NCI-H1694 (cell line): ENCODE measurements around the gene PCP4L1.
"Not testable (repeated sequence)": the region's sequence is repeated elsewhere in the genome, so short reads cannot be mapped to it uniquely, and the experiment has no call there.

ENCODE experiments used
- DNase-seq: peaks from one replicate; lab custom pipeline; 2025; lab: John Stamatoyannopoulos, UW

PCP4L1 gene

DNA sequence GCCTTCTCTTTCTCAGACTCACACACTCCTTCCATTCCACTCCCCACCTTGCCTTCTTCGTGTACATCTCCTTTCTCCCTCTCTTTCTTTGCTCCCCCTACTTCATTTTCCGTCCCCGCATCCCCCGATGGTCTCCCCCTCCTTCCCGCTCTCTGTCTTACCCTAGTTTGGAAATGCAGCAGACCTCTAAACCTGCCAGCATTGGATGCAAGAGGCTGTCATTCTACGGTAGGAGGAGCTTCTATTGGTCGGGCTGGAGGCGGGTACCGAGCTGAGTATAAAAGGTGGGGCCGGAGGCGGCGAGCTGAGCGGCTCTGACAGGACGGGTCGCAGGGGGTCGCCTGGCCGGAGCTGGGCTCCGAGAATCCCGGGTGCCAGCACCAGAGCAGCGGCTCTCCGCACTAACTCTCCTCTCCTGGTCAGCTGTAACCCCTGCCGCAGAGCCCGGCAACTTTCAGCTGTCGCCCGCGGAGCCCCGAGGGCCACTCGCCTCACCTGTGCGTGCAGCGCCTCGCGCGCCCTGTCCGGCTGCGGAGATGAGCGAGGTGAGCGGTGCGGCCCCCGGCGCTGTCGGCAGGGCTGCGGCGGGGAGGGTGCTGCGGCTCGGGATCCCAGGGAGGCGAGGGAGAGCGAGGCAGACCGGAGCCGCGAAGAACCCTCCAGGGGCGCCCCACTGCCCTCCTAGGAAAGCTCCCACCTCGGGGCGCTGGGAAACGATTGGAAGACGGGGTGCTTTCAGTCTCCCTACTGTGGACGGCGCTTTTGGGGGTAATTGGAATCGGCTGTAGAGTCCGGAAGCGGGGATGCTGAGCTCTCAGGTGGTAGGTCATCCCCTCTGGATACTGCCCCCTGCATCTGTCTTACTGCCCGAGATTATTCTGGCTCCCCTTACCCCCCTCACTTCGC is at the start of gene PCP4L1:
TSS of gene PCP4L1 (plus strand) at position 307 of the 906 bp plus-strand sequence. CDS start at position 537, 230 bp downstream.
- DNase-seq, result peak; percentile 52

DNA sequence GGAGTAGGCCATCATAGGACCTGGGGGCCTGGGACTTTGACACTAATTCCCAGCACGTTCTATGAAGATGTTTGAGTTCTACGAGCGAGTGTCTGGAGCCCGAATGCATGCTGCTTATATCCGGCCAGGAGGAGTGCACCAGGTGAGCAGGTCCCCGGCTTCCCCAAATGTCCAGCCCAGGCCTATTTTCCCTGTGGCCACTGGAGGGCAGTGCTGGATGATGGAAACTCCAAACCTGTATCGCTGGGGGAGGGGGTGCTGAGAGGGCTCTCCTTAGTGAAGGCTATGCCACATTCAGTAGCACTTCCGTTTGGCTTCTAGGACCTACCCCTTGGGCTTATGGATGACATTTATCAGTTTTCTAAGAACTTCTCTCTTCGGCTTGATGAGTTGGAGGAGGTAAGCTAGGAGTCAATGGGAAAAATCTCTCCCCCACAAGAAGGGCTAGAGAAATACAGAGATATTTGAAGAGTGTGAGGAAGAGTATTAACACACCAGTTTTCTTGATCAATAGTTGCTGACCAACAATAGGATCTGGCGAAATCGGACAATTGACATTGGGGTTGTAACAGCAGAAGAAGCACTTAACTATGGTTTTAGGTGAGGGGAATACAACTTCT is 48.6 kb upstream of the PCP4L1 start:
- DNase-seq, result peak; percentile 62

DNA sequence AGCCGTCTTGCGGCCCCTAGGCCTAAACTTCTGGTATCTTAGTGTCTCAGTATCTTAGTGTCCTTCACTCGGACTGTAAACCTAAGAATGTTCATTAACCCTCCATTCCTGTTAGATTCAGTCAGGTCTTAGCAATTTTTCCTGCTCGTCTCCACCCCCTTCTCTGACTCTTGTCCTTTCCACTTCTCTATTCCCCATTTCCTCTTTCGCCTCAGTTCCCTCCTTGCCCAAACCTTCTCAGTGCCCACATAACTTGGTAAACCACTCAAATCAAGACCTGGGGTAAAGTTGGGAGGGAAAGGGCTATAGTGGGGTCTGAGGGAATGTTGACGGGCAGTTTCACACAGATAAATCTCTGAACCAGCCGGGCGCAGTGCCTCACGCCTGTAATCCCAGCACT is 44.2 kb upstream of the PCP4L1 start:
- no peak for DNase-seq

DNA sequence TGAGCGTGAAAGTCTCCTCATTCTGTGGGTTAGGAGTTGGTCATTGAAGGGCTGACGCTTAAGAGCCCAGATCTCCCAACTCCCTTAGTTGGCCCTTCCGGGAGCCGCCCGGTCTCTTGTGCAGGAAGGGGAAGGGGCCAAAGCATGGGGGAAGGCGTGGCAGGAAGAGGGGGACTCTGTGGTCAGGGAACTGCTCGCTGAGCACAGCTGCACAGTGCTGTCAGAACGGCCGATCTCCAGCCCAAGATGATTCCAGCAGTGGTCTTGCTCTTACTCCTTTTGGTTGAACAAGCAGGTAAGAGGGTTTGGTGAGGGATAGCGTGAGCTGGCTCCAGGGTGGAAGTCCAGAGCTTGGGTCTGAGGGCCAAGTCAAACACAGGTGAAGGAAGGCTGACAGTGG is 43.5 kb upstream of the PCP4L1 start, which contains the start of gene FCER1G:
TSS of gene FCER1G (plus strand) at position 220 of the 400 bp plus-strand sequence. CDS start at position 247, 27 bp downstream.
- no peak for DNase-seq

DNA sequence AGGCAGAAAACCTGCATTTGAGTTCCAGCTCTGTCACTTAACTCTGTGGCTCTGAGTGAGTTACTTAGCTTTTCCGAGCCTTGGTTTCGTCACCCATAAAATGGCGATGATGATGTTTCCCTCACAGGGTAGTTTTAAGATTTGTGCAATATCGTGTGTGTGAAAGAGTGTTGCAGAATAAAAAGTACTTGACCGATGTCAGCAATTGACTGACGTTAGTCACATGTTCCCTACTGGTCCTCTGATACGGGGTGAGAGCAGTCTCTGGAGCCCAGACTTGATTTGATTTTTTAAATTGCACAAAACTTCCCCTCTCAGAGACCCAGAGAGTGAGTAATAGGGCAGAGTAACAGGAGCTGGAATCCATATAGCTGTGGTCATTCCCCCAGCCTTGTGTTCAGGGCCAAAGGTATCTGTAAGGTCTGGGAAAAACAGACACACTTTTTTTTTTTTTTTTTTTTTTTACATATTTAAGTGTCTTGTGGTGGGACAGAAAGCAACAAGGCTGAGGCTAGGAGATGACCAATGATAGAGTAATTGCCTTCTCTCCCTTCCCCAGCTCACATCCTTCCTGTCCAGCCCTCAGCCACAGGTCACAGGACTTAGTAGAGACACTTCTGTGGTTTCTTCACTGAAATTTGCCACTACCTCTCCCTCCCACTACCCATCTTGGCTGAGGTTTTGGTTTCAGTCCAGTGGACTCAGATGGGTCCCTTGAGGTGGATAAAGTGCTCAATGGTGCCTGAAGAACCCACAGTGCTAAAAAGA is 41.4 kb upstream of the PCP4L1 start:
- DNase-seq, result no peak

DNA sequence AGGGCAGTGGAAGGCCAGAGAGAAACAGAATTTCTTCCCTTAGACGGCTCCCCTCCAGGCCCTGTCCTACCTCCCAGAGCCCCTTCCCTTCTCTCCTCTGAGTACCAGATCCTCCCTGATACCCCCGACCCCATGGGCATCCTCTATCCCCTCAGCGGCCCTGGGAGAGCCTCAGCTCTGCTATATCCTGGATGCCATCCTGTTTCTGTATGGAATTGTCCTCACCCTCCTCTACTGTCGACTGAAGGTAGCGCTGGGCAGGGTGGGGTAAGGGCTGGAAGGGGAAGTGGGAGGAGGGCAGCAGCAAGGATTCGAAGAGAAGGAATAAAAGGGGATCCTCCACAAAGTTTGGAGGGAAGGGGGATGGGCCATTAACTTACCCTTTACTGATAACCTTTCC is 40.7 kb upstream of the PCP4L1 start:
- DNase-seq, result no peak

DNA sequence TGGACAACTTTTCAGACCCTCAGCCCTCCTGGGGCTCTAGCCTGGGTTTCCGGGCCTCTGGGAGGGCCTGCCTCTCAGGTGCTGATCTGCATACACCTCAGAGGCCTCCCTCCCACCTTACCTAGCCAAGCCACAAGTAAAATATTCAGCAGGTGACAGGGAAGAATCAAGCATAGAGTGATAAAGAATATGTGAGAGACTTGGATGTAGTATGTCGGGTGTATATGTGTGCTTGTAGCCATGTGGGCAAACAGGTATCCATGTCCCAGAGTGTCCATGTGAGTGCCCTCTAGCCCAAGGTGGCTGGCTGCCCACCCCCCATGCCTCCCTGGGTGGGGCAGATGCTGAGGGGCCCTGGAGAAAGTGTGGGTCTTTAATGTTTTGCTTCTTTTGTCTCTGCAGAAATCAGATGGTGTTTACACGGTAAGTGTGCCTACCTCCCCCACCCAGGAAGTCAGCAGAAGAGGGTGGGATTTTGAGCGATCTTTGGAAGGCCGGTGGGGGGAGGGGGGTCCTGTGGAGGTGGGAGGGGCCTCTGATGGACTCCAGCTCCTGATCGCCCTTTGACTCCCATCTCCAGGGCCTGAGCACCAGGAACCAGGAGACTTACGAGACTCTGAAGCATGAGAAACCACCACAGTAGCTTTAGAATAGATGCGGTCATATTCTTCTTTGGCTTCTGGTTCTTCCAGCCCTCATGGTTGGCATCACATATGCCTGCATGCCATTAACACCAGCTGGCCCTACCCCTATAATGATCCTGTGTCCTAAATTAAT is 40.1 kb upstream of the PCP4L1 start:
- no peak for DNase-seq

DNA sequence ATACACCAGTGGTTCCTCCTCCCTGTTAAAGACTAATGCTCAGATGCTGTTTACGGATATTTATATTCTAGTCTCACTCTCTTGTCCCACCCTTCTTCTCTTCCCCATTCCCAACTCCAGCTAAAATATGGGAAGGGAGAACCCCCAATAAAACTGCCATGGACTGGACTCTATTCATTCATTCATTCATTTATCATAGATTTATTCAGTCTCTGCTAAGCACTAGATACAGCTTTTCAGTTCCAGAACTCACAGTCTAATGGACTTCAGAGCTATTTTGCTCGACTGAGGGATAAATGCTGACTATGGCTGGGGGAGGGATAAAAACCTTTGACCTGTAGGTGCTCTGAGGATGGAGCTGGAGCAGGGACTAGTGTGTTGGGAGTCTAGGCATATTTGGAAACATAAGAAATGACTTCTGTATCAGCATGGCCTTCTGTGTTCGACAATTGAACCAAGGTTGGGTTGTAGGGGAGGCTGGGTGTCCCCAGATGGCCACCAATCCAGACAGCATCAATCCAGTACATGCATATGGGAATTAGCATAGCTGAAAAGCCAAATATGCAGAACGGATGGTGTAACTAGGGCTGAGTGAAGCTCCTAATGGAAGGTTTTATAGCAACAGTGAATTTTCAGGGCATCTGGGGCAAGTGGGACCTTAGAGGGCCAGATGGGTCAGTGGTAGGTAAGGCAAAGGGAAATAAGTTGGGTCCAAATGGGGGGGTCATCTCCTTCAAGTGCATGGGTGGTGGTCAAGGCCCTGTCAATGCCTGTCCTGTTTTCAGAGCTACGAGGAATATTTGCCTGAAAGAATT is 39.3 kb upstream of the PCP4L1 start:
- no peak for DNase-seq

DNA sequence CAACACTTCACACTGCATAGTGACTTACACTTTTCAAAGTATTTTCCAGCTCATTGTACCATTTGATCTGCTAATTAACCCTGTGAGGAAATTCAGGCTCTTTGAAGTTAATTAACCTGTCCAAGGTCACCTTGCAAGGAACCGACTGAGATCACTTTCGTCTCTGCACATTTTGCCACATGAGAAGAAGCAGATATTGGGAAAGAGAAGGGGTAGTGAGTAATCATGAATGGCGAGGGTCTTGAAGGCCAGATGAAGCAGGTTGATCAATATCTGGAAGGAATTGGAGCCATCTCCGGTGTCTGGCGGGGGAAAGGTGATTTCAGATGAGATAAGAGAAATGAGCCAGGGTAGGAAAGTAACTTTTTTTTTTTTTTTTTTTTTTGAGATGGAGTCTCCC is 38.5 kb upstream of the PCP4L1 start:
- no peak for DNase-seq

DNA sequence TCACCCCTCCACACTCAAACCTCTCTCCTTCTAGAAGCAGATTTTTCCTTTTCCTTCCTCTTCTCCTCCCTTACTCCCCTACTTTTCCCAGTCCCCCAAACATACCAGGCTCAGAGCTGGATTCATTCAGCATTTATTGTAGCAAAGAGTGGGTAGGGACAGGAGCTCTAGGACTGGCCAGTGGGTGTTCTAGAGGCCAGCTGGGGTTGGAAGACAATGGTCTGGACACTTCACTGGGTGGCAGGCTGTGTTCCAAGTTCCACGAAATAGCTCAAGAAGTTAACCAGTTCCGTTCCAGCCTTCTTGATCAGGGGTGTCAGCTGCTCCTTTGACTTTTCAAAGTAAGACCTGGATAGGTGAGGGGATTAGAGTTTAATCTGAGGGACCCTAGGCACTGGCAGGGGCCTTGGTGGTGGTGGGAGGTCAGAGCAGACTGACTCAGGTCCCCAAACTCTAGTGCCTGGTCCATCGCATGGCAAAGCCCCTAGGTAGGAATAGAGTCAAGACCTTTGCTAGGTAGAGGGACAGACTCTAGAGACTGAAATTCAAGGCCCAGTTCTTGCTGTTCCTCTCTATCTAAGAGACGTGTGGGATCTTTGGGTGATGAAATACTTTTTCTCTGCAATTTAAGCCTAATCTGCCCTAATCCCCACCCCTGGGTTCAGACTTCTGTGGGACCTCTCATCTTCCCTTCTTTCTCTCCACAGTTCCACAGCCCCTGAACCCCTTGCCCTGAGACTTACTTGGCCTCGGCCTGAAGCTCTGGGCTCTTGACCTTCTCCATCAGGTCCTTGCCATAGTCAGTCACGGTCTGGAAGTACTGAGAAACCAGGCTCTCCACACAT is 36.1 kb upstream of the PCP4L1 start:
- DNase-seq, result no peak

DNA sequence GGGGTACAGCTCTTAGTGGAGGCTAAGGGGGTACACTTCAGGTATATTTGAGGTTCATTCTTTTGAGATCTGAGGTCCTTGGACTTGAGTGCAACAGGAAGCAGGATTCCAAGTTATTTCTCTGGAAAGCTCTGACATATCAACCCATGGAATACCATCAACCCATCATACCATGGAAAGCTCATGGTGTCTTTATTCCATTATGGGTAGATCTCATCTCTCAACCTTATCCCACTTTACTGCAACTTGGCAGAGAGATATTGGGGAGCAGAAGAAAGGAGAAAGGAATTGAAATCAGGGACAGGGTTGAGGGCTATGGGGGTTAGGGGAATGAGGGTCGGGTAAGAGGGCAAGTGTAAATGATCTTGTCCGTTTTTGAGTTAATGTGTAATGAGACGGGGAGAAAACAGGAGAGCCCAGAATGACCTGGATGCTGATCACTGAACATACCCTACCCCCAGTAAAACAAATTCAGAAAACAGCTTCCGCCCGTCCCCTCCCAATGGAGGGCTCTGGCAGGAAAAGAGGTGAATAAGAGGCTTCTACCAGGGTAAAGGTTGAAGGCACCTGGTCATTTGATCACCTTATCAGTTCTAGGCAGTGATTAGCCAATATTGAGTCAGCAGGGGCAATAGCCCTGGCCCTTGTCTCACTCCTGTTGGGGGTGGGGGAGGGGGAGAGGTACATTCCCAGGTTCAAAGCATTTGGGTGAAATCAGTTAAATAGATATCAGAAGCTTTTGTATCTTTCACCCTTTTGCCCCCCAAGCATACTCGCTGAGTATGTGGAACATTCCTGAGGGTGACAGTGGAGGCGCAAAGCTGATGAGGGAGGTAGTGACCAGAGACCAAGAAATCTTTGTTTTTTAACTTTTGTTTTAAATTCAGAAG is 34.5 kb upstream of the PCP4L1 start:
- DNase-seq, result no peak

DNA sequence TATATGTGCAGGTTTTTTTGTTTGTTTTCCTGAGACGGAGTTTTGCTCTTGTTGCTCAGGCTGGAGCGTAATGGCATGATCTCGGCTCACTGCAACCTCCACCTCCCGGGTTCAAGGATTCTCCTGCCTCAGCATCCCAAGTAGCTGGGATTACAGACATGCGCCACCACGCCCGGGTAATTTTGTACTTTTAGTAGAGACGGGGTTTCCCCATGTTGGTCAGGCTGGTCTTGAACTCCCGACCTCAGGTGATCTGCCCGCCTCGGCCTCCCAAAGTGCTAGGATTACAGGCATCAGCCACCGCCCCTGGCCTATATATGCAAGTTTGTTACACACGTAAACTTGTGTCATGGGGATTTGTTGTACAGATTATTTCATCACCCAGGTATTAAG is 33.9 kb upstream of the PCP4L1 start:
- not testable (repeated sequence) for DNase-seq

DNA sequence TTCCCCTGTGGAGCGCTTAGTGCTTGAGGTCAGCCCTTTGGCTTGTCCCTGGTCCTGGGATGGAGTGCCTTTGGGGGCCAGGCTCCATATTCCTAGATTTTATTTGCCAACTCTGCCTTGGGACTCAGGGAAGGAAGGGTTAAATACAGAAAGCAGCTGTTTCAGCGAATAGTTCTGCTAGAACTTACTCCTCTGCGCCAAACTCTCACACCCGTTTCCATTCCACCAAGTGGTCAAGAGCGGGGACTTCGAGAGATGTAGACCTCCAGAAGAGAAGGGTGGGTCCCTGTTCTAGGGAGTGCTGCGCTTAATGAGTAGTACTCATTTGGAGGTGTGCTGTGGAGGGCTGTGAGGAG is 33.4 kb upstream of the PCP4L1 start:
- DNase-seq, result no peak

DNA sequence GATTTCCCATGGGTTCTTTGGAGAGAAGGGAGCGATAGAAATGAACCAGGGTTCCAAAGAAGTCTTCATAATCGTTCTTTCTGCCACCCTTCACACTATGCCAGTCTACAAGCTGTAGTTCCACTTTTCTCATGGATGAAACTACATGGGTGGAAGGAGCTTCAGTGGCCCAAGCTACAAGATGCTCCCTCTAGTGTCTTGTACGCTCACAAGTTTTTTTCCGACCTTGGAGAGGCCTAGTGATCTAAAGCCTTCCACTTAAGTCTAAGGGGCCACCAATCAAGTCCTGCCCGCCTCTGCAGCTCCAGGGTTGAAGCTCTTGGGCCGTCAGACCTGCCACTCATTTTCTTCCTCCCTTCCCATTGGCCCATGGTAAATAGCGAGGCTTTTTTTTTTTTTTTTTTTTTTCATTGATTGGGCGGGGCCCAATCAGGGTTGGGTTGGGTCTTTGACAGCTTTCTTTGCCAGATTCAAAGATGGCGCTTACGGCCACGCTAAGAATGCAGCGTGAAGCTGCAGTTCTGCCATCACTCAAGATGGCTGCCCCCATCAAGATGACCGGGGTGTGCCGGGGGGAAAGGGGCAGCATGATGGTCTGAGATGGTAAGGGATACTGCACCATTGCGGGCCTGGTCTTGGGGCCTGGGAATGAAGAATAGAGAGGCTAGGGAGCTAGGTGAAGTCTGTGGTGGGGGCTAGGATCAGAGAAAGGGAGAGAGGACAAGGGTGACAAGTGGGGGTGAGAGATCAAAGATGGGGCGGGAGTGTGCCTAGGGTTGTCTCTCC is 32.8 kb upstream of the PCP4L1 start, which contains the start of gene TOMM40L:
TSS of gene TOMM40L (plus strand) at position 527 of the 786 bp plus-strand sequence. CDS start 430 bp downstream, outside the sequence.
- DNase-seq, result peak; percentile 99

DNA sequence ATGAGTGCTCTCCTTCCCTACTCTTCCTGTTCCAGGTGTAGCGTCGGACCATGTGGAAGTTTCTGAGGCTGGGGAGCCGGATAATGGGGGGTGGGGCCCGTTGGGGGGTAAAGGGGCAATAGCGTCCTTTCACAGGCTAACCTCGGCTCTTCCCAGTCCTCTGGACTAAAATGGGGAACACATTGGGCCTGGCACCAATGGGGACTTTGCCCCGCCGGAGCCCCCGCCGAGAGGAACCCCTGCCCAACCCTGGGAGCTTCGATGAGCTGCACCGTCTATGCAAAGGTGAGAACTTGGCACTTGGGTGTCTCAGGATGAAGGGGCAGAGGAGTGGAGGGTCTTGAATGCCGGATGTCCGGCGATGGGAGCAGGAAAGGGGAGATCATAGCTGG is 32.2 kb upstream of the PCP4L1 start:
- no peak for DNase-seq

DNA sequence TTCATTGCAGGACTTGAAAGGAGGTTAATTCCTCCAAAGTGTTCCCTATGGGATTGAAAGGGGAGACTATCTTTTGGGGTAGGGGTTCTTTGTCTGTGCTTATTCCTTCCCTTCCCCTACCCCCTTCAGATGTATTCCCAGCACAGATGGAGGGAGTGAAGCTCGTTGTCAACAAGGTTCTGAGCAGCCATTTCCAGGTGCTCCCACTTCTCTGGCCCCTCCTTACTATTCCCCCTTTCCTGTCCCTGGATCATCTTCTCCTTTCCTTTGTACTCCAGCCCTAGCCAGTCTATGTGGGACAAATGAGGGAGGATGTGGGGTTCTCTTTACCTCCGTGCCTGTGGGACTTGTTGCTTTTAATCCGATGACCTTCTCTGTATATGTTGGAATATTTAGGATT is 31.8 kb upstream of the PCP4L1 start:
- no peak for DNase-seq

DNA sequence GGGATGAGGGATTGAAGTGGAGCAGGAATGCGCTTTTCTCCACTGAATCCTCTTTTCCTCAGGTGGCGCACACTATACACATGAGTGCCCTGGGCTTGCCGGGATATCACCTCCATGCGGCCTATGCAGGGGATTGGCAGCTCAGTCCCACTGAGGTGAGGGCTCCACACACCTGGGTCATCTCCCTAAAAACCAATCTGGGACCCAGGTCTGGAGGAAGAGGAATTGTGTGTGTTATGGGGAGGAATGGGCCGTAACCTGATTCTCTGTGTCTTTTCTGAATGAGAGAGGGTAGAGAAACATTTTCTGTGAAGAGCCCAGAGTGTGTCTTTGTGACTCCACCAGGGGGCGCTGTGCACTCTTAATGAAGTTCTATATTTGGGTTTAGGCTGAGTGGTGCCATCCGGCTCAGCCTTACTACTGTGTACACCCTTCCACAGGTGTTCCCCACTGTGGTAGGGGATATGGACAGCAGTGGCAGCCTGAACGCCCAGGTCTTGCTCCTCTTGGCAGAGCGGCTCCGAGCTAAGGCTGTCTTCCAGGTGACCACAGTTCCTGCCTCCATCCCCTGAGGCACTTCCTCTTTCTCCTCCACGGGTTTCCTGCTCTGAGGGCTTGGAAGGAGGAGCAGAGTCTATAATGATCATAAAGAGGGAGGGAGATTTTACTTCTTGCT is 31.2 kb upstream of the PCP4L1 start:
- DNase-seq, result peak; percentile 92
